ENCODE measurements around the gene TERT. TPM values are rescaled to one million over a fixed set of nuclear protein-coding genes. Genes with fewer than 3 reads are reported as not detected.

The TERT gene
- total RNA-seq, 4 donors from 2014 or later = not detected

GRCh38 chr5:1332461-1333001 is 37.7 kb upstream of the TERT start:
- peaks cover 0 to 87% of the 10 kb centered on the region in 2 donors for H3K36me3 ChIP-seq

DNA sequence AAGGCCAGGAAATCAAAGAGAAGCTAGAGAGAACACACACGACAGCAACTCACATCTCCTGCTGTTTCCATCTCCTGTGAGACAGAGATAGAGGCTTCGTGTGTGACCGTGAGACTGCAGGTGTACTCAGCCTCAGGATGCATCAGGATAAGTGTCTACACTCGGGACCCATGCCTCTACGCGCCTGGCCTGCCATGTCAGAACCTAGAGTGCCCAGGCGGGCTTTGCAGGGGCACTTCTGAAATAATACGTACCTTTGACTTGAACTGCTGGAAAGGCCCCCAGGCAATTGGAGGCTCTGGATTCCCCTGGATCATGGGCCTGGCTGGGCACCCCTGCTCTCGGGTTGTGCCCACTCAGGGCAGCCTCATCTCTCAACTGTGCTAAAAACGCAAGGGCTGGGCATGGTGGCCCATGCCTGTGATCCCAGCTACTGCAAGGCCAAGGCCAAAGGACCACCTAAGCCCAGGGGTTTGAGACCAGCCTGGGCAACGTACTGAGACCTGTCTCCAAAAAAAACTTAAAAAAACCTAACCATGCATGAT is 37.1 kb upstream of the TERT start:
- 80 to 81% methylated on average over 1 to 4 of the region's 11 CpGs for WGBS, 2 donors (ENCODE audit: low coverage in 1 of 2)
- no peak for TF ChIP-seq POLR2A (IDR thresholded peaks at IDR 0.05)
- TF ChIP-seq, protein P1, sequence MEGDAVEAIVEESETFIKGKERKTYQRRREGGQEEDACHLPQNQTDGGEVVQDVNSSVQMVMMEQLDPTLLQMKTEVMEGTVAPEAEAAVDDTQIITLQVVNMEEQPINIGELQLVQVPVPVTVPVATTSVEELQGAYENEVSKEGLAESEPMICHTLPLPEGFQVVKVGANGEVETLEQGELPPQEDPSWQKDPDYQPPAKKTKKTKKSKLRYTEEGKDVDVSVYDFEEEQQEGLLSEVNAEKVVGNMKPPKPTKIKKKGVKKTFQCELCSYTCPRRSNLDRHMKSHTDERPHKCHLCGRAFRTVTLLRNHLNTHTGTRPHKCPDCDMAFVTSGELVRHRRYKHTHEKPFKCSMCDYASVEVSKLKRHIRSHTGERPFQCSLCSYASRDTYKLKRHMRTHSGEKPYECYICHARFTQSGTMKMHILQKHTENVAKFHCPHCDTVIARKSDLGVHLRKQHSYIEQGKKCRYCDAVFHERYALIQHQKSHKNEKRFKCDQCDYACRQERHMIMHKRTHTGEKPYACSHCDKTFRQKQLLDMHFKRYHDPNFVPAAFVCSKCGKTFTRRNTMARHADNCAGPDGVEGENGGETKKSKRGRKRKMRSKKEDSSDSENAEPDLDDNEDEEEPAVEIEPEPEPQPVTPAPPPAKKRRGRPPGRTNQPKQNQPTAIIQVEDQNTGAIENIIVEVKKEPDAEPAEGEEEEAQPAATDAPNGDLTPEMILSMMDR (IDR thresholded peaks at IDR 0.05) = no peak
- no peak for TF ChIP-seq EP300 (IDR thresholded peaks at IDR 0.05)
- TF ChIP-seq POLR2AphosphoS5 (IDR thresholded peaks at IDR 0.05) = no peak
- ATAC-seq = no peak

More at GRCh38 chr5:1332461-1333001, 37.7 kb upstream of the TERT start:
- H3K9me3 ChIP-seq = no peaks in the 10 kb centered on the region
- no peak overlapping the region for H3K4me3 ChIP-seq
- no peaks in the 10 kb centered on the region for H3K4me1 ChIP-seq
- TF ChIP-seq POLR2AphosphoS5 (IDR thresholded peaks at IDR 0.05) (no peak), EP300 (IDR thresholded peaks at IDR 0.05) (no peak), POLR2A (IDR thresholded peaks at IDR 0.05) (no peak)
- TF ChIP-seq, protein P1 (IDR thresholded peaks at IDR 0.05) = no peak
- H3K27ac ChIP-seq = no peak overlapping the region
- 62 to 85% methylated on average over 3 to 7 of the region's 11 CpGs for WGBS, 2 donors (ENCODE audit: low coverage in 1 of 2)
- no peaks in the 10 kb centered on the region for H3K27me3 ChIP-seq
- no peak for ATAC-seq

GRCh38 chr5:1330847-1331831 is 36.3 kb upstream of the TERT start:
- Histone ChIP-seq H3K27me3 (no peaks in the 10 kb centered on the region), H3K4me3 (no peak overlapping the region), H3K36me3 (peaks cover 0 to 86% of the 10 kb centered on the region in 2 donors), H3K4me1 (no peaks in the 10 kb centered on the region), H3K9me3 (no peaks in the 10 kb centered on the region), H3K27ac (no peak overlapping the region)
- no peak for ATAC-seq
- TF ChIP-seq EP300 (IDR thresholded peaks at IDR 0.05) = no peak
- no peak for TF ChIP-seq POLR2A (IDR thresholded peaks at IDR 0.05)
- TF ChIP-seq, protein P1 (IDR thresholded peaks at IDR 0.05) = no peak
- TF ChIP-seq POLR2AphosphoS5 (IDR thresholded peaks at IDR 0.05) = no peak
- 75 to 87% methylated on average over 4 to 11 of the region's 35 CpGs for WGBS, 2 donors (ENCODE audit: low coverage in 1 of 2)

More for the DNA sequence above, 37.1 kb upstream of the TERT start:
- no peak overlapping the region for H3K4me3 ChIP-seq
- no peaks in the 10 kb centered on the region for H3K4me1 ChIP-seq
- H3K27me3 ChIP-seq = no peaks in the 10 kb centered on the region
- H3K9me3 ChIP-seq = no peaks in the 10 kb centered on the region
- no peak overlapping the region for H3K27ac ChIP-seq
- peaks cover 0 to 86% of the 10 kb centered on the region in 2 donors for H3K36me3 ChIP-seq

DNA sequence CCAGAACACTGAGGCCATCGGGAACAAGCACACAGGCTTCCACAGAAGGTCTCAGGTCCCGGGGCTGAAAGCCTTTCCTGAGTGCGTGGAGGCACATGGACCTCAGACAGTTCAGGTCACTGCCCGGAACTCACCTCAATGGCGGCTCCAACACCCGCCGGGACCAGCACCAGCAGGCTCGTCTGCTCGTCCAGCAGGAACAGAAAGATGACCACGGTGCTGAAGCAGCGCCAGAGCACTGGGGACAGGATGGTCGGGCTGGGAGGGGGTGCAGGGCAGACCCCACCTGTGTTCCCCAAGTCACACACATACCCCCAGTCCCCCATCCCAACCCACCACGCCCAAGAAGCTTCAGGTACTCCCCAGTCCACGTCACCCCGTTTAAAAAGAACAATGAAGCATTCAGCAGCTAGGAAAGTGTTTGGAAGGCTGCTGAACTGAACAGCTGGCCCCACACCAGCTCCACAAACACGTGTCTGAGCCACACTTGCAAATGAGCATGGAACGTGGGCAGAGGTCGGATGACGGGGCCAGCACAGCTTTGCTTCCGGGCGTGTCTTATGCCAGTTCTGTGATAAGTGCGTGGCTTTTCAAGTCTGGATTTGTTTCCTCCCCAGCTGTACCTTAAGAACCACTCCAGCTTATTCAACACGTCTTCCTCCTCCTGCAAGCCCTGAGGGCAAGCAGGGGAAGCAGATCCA is 35.4 kb upstream of the TERT start:
- ATAC-seq = no peak
- Histone ChIP-seq H3K27ac (no peak overlapping the region), H3K4me3 (no peak overlapping the region), H3K4me1 (no peaks in the 10 kb centered on the region), H3K36me3 (peaks cover 0 to 86% of the 10 kb centered on the region in 2 donors), H3K27me3 (no peaks in the 10 kb centered on the region), H3K9me3 (no peaks in the 10 kb centered on the region)
- WGBS, 2 donors (ENCODE audit: low coverage in 1 of 2) = 78 to 87% methylated on average over 7 to 10 of the region's 23 CpGs
- TF ChIP-seq POLR2A (IDR thresholded peaks at IDR 0.05) (no peak), POLR2AphosphoS5 (IDR thresholded peaks at IDR 0.05) (no peak), EP300 (IDR thresholded peaks at IDR 0.05) (no peak)
- TF ChIP-seq, protein P1 (IDR thresholded peaks at IDR 0.05) = no peak

Data from gastroesophageal sphincter (tissue), 4 donors.